SK-N-SH (cell line): ENCODE measurements around the gene ASPSCR1. TPM values are rescaled to one million over a fixed set of nuclear protein-coding genes. Genes with fewer than 3 reads are reported as not detected.
A peak's percentile ranks its signal among the peaks of the same experiment; 100 is the strongest.

Experiments
- CTCF ChIA-PET: fragments of 300-600, 350-600 bp; formaldehyde crosslinking; extraction: SDS; loops from one replicate; lab custom pipeline; 2021; lab: Yijun Ruan, JAX
- POLR2A ChIA-PET: fragments of 350-600 bp; sonication (Branson Sonifier 250); formaldehyde crosslinking; extraction: SDS; loops from one replicate; lab custom pipeline; 2020; ENCODE audit warnings: antibody characterized with exemption, inconsistent platforms; lab: Yijun Ruan, JAX
- DNase-seq: peaks from one replicate; pipeline ENCODE4 v3.0.0; 2012
- H2AFZ ChIP-seq: fragments of 200-600 bp; sonication (generic); 2 replicates; pipeline ENCODE4 v1.8.1; 2016; ENCODE audit warnings: antibody characterized with exemption, mild to moderate bottlenecking, low read depth
- H3F3A ChIP-seq: fragments of 200-600 bp; sonication (generic); replicated peaks from 2 replicates; pipeline ENCODE3; 2016; ENCODE audit warnings: antibody characterized with exemption, mild to moderate bottlenecking; ENCODE audit not compliant: insufficient read depth
- H3K27ac ChIP-seq, 2 experiments: fragments of 200-500 bp in 1 of 2; fragments of 200-600 bp in 1 of 2; sonication (Bioruptor generic) in 1 of 2; sonication (generic), shearing (Covaris generic) in 1 of 2; 2 replicates each; pipeline versions ENCODE4 v1.5.1 to v1.6.1; 2014 to 2016; ENCODE audit warnings: low read depth in 2 of 2, inconsistent platforms in 1 of 2, low read length in 1 of 2, mild to moderate bottlenecking in 1 of 2, mixed read lengths in 1 of 2
- H3K27me3 ChIP-seq: fragments of 200-600 bp; sonication (generic), shearing (Covaris generic); 2 replicates; pipeline ENCODE4 v1.6.1; 2016; ENCODE audit warnings: mixed run types; ENCODE audit not compliant: insufficient read depth
- H3K36me3 ChIP-seq, 2 experiments: fragments of 200-500 bp in 1 of 2; fragments of 200-600 bp in 1 of 2; sonication (Bioruptor generic) in 1 of 2; sonication (generic) in 1 of 2; replicated peaks in 1 of 2; 2 replicates each; pipeline versions ENCODE3 to v1.5.1; 2014 to 2016; ENCODE audit warnings: low read length in 1 of 2, mild to moderate bottlenecking in 1 of 2; ENCODE audit not compliant: insufficient read depth in 2 of 2, control insufficient read depth in 1 of 2
- H3K4me1 ChIP-seq, 2 experiments: fragments of 200-500 bp in 1 of 2; fragments of 200-600 bp in 1 of 2; sonication (Bioruptor generic) in 1 of 2; sonication (generic), shearing (Covaris generic) in 1 of 2; 2 replicates each; pipeline versions ENCODE4 v1.5.1 to v1.6.1; 2014 to 2016; ENCODE audit warnings: low read depth in 1 of 2, low read length in 1 of 2, mixed run types in 1 of 2; ENCODE audit not compliant: insufficient read depth in 2 of 2, control insufficient read depth in 1 of 2
- H3K4me2 ChIP-seq: fragments of 200-600 bp; sonication (generic), shearing (Covaris generic); 2 replicates; pipeline ENCODE4 v1.6.1; 2017; ENCODE audit warnings: mixed run types
- H3K4me3 ChIP-seq, 2 experiments: fragments of 200-500 bp in 1 of 2; fragments of 200-600 bp in 1 of 2; sonication (Bioruptor generic) in 1 of 2; sonication (generic), shearing (Covaris generic) in 1 of 2; 2 replicates each; pipeline versions ENCODE4 v1.5.1 to v1.8.1; 2014 to 2016; ENCODE audit warnings: low read depth in 2 of 2, inconsistent platforms in 1 of 2, low read length in 1 of 2, mild to moderate bottlenecking in 1 of 2, mixed read lengths in 1 of 2, moderate library complexity in 1 of 2
- H3K79me2 ChIP-seq: fragments of 200-600 bp; sonication (generic); 2 replicates; pipeline ENCODE4 v1.8.1; 2017; ENCODE audit warnings: mild to moderate bottlenecking; ENCODE audit not compliant: insufficient read depth
- H3K9ac ChIP-seq: fragments of 200-600 bp; sonication (generic); 2 replicates; pipeline ENCODE4 v1.6.1; 2017; ENCODE audit warnings: mixed run types
- H3K9me2 ChIP-seq: fragments of 200-600 bp; sonication (generic); 2 replicates; pipeline ENCODE4 v1.6.1; 2017; ENCODE audit warnings: mixed run types
- H3K9me3 ChIP-seq: fragments of 200-600 bp; sonication (generic); 2 replicates; pipeline ENCODE4 v1.6.1; 2017; ENCODE audit warnings: mixed run types, mild to moderate bottlenecking, moderate library complexity
- H4K20me1 ChIP-seq: fragments of 200-600 bp; sonication (generic); 2 replicates; pipeline ENCODE4 v1.6.1; 2017; ENCODE audit warnings: mild to moderate bottlenecking, mixed run types; ENCODE audit not compliant: insufficient read depth
- CHD2 ChIP-seq: fragments of 150-350 bp; IDR thresholded peaks from 2 replicates; pipeline ENCODE4 v1.6.1; 2018; ENCODE audit warnings: low read length; ENCODE audit not compliant: partially characterized antibody
- GATA2 ChIP-seq: sonication (generic); formaldehyde crosslinking; IDR thresholded peaks from 2 replicates; pipeline ENCODE4 v1.5.0; 2020; ENCODE audit warnings: mild to moderate bottlenecking, missing genetic modification reagents
- IRF3 ChIP-seq: fragments of 150-350 bp; IDR thresholded peaks from 2 replicates; pipeline ENCODE4 v1.6.1; 2016; ENCODE audit warnings: mild to moderate bottlenecking, low read depth, low read length
- MAX ChIP-seq: IDR thresholded peaks from 2 replicates; pipeline ENCODE4 v1.4.0; 2012; ENCODE audit warnings: low read depth
- MXI1 ChIP-seq: IDR thresholded peaks from 2 replicates; pipeline ENCODE4 v1.6.1; 2012; ENCODE audit warnings: mild to moderate bottlenecking, low read depth, low read length, improper control_type of control experiment
- PBX3 ChIP-seq: IDR thresholded peaks from 2 replicates; pipeline ENCODE4; 2012
- RXRA ChIP-seq: IDR thresholded peaks from 2 replicates; pipeline ENCODE4 v1.4.0; 2012; ENCODE audit warnings: low read depth, mild to moderate bottlenecking, borderline replicate concordance
- SMC3 ChIP-seq: IDR thresholded peaks from 2 replicates; pipeline ENCODE4 v1.6.1; 2012; ENCODE audit warnings: low read depth, low read length, improper control_type of control experiment
- TAF1 ChIP-seq: IDR thresholded peaks from 2 replicates; pipeline ENCODE4 v1.6.1; 2012; ENCODE audit warnings: low read depth, mild to moderate bottlenecking, low read length, moderate library complexity, borderline replicate concordance
- TEAD4 ChIP-seq: IDR thresholded peaks from 2 replicates; pipeline ENCODE4 v1.4.0; 2012; ENCODE audit warnings: mild to moderate bottlenecking, borderline replicate concordance; ENCODE audit not compliant: insufficient read depth
- USF1 ChIP-seq: IDR thresholded peaks from 2 replicates; pipeline ENCODE4 v1.4.0; 2012; ENCODE audit warnings: low read depth, borderline replicate concordance
- YY1 ChIP-seq: IDR thresholded peaks from 2 replicates; pipeline ENCODE4 v1.4.0; 2012; ENCODE audit warnings: low read depth, mild to moderate bottlenecking
- WGBS: methylation state at CpG from one replicate; pipeline ENCODE4 v1.1.6; 2017; ENCODE audit warnings: low lambda C conversion rate; 5-methylcytosine and 5-hydroxymethylcytosine counted together
- polyA plus RNA-seq, 3 experiments: library from polyadenylated mRNA; depleted of rRNA; stranded (reverse); fragments of >200 nt; gene quantifications; 2 replicates each; pipeline ENCODE4 v1.2.3, GENCODE V29; 2012
- TF ChIP-seq, protein P1 (sequence below): fragments of 150-350 bp; IDR thresholded peaks from 2 replicates; pipeline ENCODE4 v1.6.1; 2017; ENCODE audit warnings: antibody characterized with exemption, low read length, low read depth, borderline replicate concordance

Gene ASPSCR1
- polyA plus RNA-seq, 1 of the 3 experiments (the other 2 are of a cell fraction): 36.2 TPM

- Histone ChIP-seq H2AFZ (no peak overlapping the region), H3K9me3 (no peaks in the 10 kb centered on the region), H3K9ac (no peak overlapping the region), H3K27me3 (no peaks in the 10 kb centered on the region), H3K4me2 (no peak overlapping the region), H3K36me3 (peaks cover 0 to 6% of the 10 kb centered on the region in 2 experiments), H4K20me1 (no peaks in the 10 kb centered on the region), H3K4me3 (no peak overlapping the region), H3K4me1 (peaks cover 0 to 29% of the 10 kb centered on the region in 2 experiments; a peak in 1 of 4 replicates), H3K27ac (peak overlapping the region in 1 of 2 experiments; percentile 82; a peak in 2 of 4 replicates), H3K79me2 (no peaks in the 10 kb centered on the region), H3K9me2 (no peaks in the 10 kb centered on the region), H3F3A (peaks cover 3% of the 10 kb centered on the region)
- ChIA-PET POLR2A (interaction anchor here (0.6 to 1.0 kb wide), 4 partner anchors 34 to 85 kb away, joined by 3 to 4 read pairs (median 3); partner anchors contain the start of gene FASN), CTCF (interaction anchor here (0.6 to 35.7 kb wide), 11 partner anchors 9 to 143 kb away, joined by 3 to 1216 read pairs (median 6); partner anchors contain the start of genes CENPX, DCXR, LRRC45 and MAFG)
- peak; percentile 88 for DNase-seq
- TF ChIP-seq YY1 (no peak), TEAD4 (no peak), SMC3 (no peak), CHD2 (no peak), IRF3 (no peak), USF1 (no peak), GATA2 (no peak), PBX3 (no peak), TAF1 (no peak), RXRA (no peak), MAX (no peak)
- 78% methylated on average over 12 of the region's 19 CpGs for WGBS
Observed at GRCh38 chr17:82012640-82013295, 35.3 kb downstream of the ASPSCR1 start.

DNA sequence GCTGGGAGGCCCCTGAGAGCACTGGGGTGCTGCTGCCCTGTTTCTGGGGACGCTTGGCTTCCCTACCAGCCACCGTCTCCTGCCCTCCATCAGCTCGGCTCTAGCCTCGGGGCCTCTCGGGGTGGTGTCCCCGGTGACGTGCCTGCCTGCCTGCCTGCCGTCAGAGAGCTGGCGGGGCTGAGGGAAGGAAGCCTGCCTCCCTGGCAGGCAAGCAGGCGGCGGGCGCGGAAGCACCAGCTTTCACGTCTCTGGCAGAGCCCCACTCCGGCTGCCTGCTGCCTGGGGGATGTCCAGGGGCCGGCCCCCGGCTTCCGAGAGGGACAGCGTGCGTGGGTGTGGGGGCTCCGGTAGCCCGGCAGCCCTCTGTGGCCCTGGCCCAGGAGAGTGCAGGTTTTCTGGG lies 35.9 kb downstream of the ASPSCR1 start:
- H3K27me3 ChIP-seq: no peaks in the 10 kb centered on the region
- no peak overlapping the region for H3K4me2 ChIP-seq
- no peaks in the 10 kb centered on the region for H3K9me2 ChIP-seq
- H3K4me1 ChIP-seq: peaks cover 0 to 24% of the 10 kb centered on the region in 2 experiments; a peak in 1 of 4 replicates
- 78% methylated on average over 17 of the region's 22 CpGs for WGBS
- H2AFZ ChIP-seq: no peak overlapping the region
- no peak overlapping the region for H3K4me3 ChIP-seq
- H3K27ac ChIP-seq: peak overlapping the region in 1 of 2 experiments; percentile 82; a peak in 2 of 4 replicates
- peaks cover 4% of the 10 kb centered on the region; the same call in 1 of the 2 replicates for H3K79me2 ChIP-seq
- no peaks in the 10 kb centered on the region for H3K9me3 ChIP-seq
- peaks cover 1 to 12% of the 10 kb centered on the region in 2 experiments for H3K36me3 ChIP-seq
- H3F3A ChIP-seq: peaks cover 8% of the 10 kb centered on the region
- TF ChIP-seq MXI1: peak; percentile 33; the same call in 1 of the 2 replicates
- TF ChIP-seq, protein P1, sequence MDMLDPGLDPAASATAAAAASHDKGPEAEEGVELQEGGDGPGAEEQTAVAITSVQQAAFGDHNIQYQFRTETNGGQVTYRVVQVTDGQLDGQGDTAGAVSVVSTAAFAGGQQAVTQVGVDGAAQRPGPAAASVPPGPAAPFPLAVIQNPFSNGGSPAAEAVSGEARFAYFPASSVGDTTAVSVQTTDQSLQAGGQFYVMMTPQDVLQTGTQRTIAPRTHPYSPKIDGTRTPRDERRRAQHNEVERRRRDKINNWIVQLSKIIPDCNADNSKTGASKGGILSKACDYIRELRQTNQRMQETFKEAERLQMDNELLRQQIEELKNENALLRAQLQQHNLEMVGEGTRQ: no peak
- no peak overlapping the region for H3K9ac ChIP-seq
- ChIA-PET POLR2A (interaction anchor here (0.6 to 1.0 kb wide), 4 partner anchors 35 to 85 kb away, joined by 3 to 4 read pairs (median 3); partner anchors contain the start of gene FASN), CTCF (interaction anchor here (0.6 to 35.7 kb wide), 11 partner anchors 8 to 144 kb away, joined by 3 to 1216 read pairs (median 6); partner anchors contain the start of genes CENPX, DCXR, LRRC45 and MAFG)
- no peaks in the 10 kb centered on the region for H4K20me1 ChIP-seq
- peak; percentile 94 for DNase-seq
